Activated T-cell treated with anti-CD3 and anti-CD28 coated beads, Interleukin-2, amount 50 U/mL, for 72 hours (primary cell): ENCODE data around the gene ATP2B1. TPM values are rescaled to one million over a fixed set of nuclear protein-coding genes. Genes with fewer than 3 reads are reported as not detected.
"Not testable (repeated sequence)": the region's sequence is repeated elsewhere in the genome, so short reads cannot be mapped to it uniquely, and the experiment has no call there.

Experiments
- ATAC-seq, 2 donors: fragments of 150-1000 bp; cut with Tn5 transposase; replicated peaks in 1 of 2; 2 replicates each; pipeline ENCODE4 v1.10.0; 2021; ENCODE audit warnings: moderate library complexity in 2 of 2, mild to moderate bottlenecking in 1 of 2
- DNase-seq, 2 donors: peaks; one replicate each; pipeline ENCODE4 v3.0.0; 2021 to 2022; ENCODE audit warnings: mixed read lengths in 1 of 2
- H3K27ac Mint-ChIP-seq: one replicate; pipeline ENCODE4 v1.8.0; 2022; ENCODE audit warnings: mild to moderate bottlenecking, moderate library complexity, mixed read lengths
- H3K27me3 Mint-ChIP-seq: one replicate; pipeline ENCODE4 v1.8.0; 2022; ENCODE audit warnings: low read depth, mixed read lengths
- H3K36me3 Mint-ChIP-seq, 2 donors: one replicate each; pipeline ENCODE4 v1.8.0; 2022; ENCODE audit warnings: mixed read lengths in 2 of 2, mild to moderate bottlenecking in 1 of 2; ENCODE audit not compliant: insufficient read depth in 2 of 2
- H3K4me1 Mint-ChIP-seq: one replicate; pipeline ENCODE4 v1.8.0; 2022; ENCODE audit warnings: low read depth, mixed read lengths
- H3K4me3 Mint-ChIP-seq, 2 donors: one replicate each; pipeline ENCODE4 v1.8.0; 2022; ENCODE audit warnings: mild to moderate bottlenecking in 2 of 2, mixed read lengths in 2 of 2, moderate library complexity in 2 of 2
- H3K9me3 Mint-ChIP-seq, 2 donors: one replicate each; pipeline ENCODE4 v1.8.0; 2022; ENCODE audit warnings: mixed read lengths in 2 of 2
- total RNA-seq, 2 donors: library from RNA; stranded (reverse); gene quantifications; one replicate each; pipeline ENCODE4 v1.2.3, GENCODE V29; 2022

ATP2B1 gene
- total RNA-seq, 2 donors from 2014 or later = 19.4 to 25.5 TPM

GRCh38 chr12:89709157-89709994 lies 738 bp upstream of the ATP2B1 start:
- H3K27me3 Mint-ChIP-seq = no peaks in the 10 kb centered on the region
- peak overlapping the region; percentile 89 to 97 for H3K4me3 Mint-ChIP-seq
- peak overlapping the region; percentile 63 for H3K27ac Mint-ChIP-seq
- H3K9me3 Mint-ChIP-seq = no peaks in the 10 kb centered on the region
- DNase-seq (peak; percentile 98), ATAC-seq (peak; percentile 75 to 79)
- no peaks in the 10 kb centered on the region for H3K36me3 Mint-ChIP-seq
- H3K4me1 Mint-ChIP-seq = peaks cover 40% of the 10 kb centered on the region

- H3K27ac Mint-ChIP-seq = peak overlapping the region; percentile 93
- H3K36me3 Mint-ChIP-seq = no peaks in the 10 kb centered on the region
- peak in 1 of 2 donors; percentile 1 for ATAC-seq
- no peaks in the 10 kb centered on the region for H3K9me3 Mint-ChIP-seq
- peaks cover 51% of the 10 kb centered on the region for H3K4me1 Mint-ChIP-seq
- DNase-seq = peak; percentile 55 to 65
- H3K4me3 Mint-ChIP-seq = peak overlapping the region; percentile 91 to 96
- no peaks in the 10 kb centered on the region for H3K27me3 Mint-ChIP-seq
These were observed 704 bp downstream of the ATP2B1 start for GRCh38 chr12:89707703-89708564.

GRCh38 chr12:89706986-89707702 lies 1.5 kb downstream of the ATP2B1 start:
- H3K36me3 Mint-ChIP-seq = no peaks in the 10 kb centered on the region
- peak overlapping the region; percentile 91 to 96 for H3K4me3 Mint-ChIP-seq
- ATAC-seq (no peak), DNase-seq (no peak)
- H3K4me1 Mint-ChIP-seq = peaks cover 51% of the 10 kb centered on the region
- H3K9me3 Mint-ChIP-seq = no peaks in the 10 kb centered on the region
- H3K27me3 Mint-ChIP-seq = no peaks in the 10 kb centered on the region
- peak overlapping the region; percentile 95 for H3K27ac Mint-ChIP-seq

GRCh38 chr12:89706551-89706950 lies 2.1 kb downstream of the ATP2B1 start:
- H3K36me3 Mint-ChIP-seq = no peaks in the 10 kb centered on the region
- H3K4me3 Mint-ChIP-seq = peak overlapping the region; percentile 91 to 96
- DNase-seq (no peak), ATAC-seq (no peak)
- peaks cover 51% of the 10 kb centered on the region for H3K4me1 Mint-ChIP-seq
- peak overlapping the region; percentile 95 for H3K27ac Mint-ChIP-seq
- no peaks in the 10 kb centered on the region for H3K9me3 Mint-ChIP-seq
- no peaks in the 10 kb centered on the region for H3K27me3 Mint-ChIP-seq

- Mint-ChIP-seq H3K27ac (no peak overlapping the region), H3K4me3 (no peak overlapping the region), H3K4me1 (peaks cover 52% of the 10 kb centered on the region), H3K36me3 (no peaks in the 10 kb centered on the region), H3K9me3 (no peaks in the 10 kb centered on the region), H3K27me3 (no peaks in the 10 kb centered on the region)
- ATAC-seq (no peak), DNase-seq (no peak)
These were observed 4.2 kb downstream of the ATP2B1 start for GRCh38 chr12:89704457-89704856.

- ATAC-seq = no peak
- Mint-ChIP-seq H3K27ac (no peak overlapping the region), H3K36me3 (no peaks in the 10 kb centered on the region), H3K4me1 (peaks cover 52% of the 10 kb centered on the region), H3K4me3 (no peak overlapping the region), H3K27me3 (no peaks in the 10 kb centered on the region), H3K9me3 (no peaks in the 10 kb centered on the region)
- no peak for DNase-seq
These were observed 4.9 kb downstream of the ATP2B1 start for GRCh38 chr12:89703768-89704167.

GRCh38 chr12:89702503-89702902 lies 6.1 kb downstream of the ATP2B1 start:
- ATAC-seq = no peak
- Mint-ChIP-seq H3K9me3 (no peaks in the 10 kb centered on the region), H3K27me3 (no peaks in the 10 kb centered on the region), H3K36me3 (no peaks in the 10 kb centered on the region), H3K4me3 (no peak overlapping the region), H3K4me1 (peaks cover 59% of the 10 kb centered on the region), H3K27ac (no peak overlapping the region)
- no peak for DNase-seq

- H3K9me3 Mint-ChIP-seq = no peaks in the 10 kb centered on the region
- no peak overlapping the region for H3K27ac Mint-ChIP-seq
- H3K4me3 Mint-ChIP-seq = no peak overlapping the region
- DNase-seq = no peak
- no peak for ATAC-seq
- H3K27me3 Mint-ChIP-seq = no peaks in the 10 kb centered on the region
- H3K4me1 Mint-ChIP-seq = peaks cover 62% of the 10 kb centered on the region
- H3K36me3 Mint-ChIP-seq = no peaks in the 10 kb centered on the region
These were observed 6.9 kb downstream of the ATP2B1 start for GRCh38 chr12:89701606-89702206.

- no peaks in the 10 kb centered on the region for H3K9me3 Mint-ChIP-seq
- H3K27ac Mint-ChIP-seq = no peak overlapping the region
- no peak for DNase-seq
- H3K4me3 Mint-ChIP-seq = no peak overlapping the region
- ATAC-seq = peak in 1 of 2 donors; percentile 11
- peaks cover 59% of the 10 kb centered on the region for H3K4me1 Mint-ChIP-seq
- no peaks in the 10 kb centered on the region for H3K36me3 Mint-ChIP-seq
- no peaks in the 10 kb centered on the region for H3K27me3 Mint-ChIP-seq
These were observed 8.3 kb downstream of the ATP2B1 start for GRCh38 chr12:89700191-89700810.

- H3K9me3 Mint-ChIP-seq = no peaks in the 10 kb centered on the region
- DNase-seq (no peak), ATAC-seq (no peak)
- no peaks in the 10 kb centered on the region for H3K36me3 Mint-ChIP-seq
- peaks cover 60% of the 10 kb centered on the region for H3K4me1 Mint-ChIP-seq
- no peak overlapping the region for H3K27ac Mint-ChIP-seq
- H3K4me3 Mint-ChIP-seq = no peak overlapping the region
- H3K27me3 Mint-ChIP-seq = no peaks in the 10 kb centered on the region
These were observed 10.0 kb downstream of the ATP2B1 start for GRCh38 chr12:89698607-89699006.

GRCh38 chr12:89697728-89698127 lies 10.9 kb downstream of the ATP2B1 start:
- not testable (repeated sequence) for H3K27me3 Mint-ChIP-seq, H3K4me3 Mint-ChIP-seq, H3K36me3 Mint-ChIP-seq, H3K27ac Mint-ChIP-seq, DNase-seq, ATAC-seq, H3K9me3 Mint-ChIP-seq
- peaks cover 56% of the 10 kb centered on the region for H3K4me1 Mint-ChIP-seq

GRCh38 chr12:89697296-89697695 lies 11.3 kb downstream of the ATP2B1 start:
- Mint-ChIP-seq H3K4me1 (peaks cover 56% of the 10 kb centered on the region), H3K27me3 (no peaks in the 10 kb centered on the region)

More at GRCh38 chr12:89697296-89697695, 11.3 kb downstream of the ATP2B1 start:
- Mint-ChIP-seq H3K4me3 (no peak overlapping the region), H3K36me3 (no peaks in the 10 kb centered on the region), H3K27ac (peak overlapping the region; percentile 20), H3K9me3 (no peaks in the 10 kb centered on the region)
- no peak for DNase-seq
- ATAC-seq = no peak
